H1 (cell line): ENCODE results near the gene ANKRD6. TPM values are rescaled to one million over a fixed set of nuclear protein-coding genes. Genes with fewer than 3 reads are reported as not detected.

Experiments used
- ASH2L ChIP-seq: fragments of 200-600, 300-600 bp; sonication (generic); IDR thresholded peaks from one replicate; pipeline ENCODE4 v1.7.1; 2017; ENCODE audit warnings: low read length
- CHD2 ChIP-seq: IDR thresholded peaks from 2 replicates; pipeline ENCODE4 v1.6.1; 2012; ENCODE audit warnings: low read length, improper control_type of control experiment
- E2F6 ChIP-seq: IDR thresholded peaks from 2 replicates; pipeline ENCODE4 v1.6.1; 2012; ENCODE audit warnings: inconsistent platforms
- KDM5A ChIP-seq: fragments of 200-600 bp; IDR thresholded peaks from 2 replicates; pipeline ENCODE4 v1.7.1; 2012; ENCODE audit warnings: mild to moderate bottlenecking, low read length, inconsistent platforms, mixed read lengths
- MAFK ChIP-seq: IDR thresholded peaks from 2 replicates; pipeline ENCODE4 v1.6.1; 2012; ENCODE audit warnings: low read depth, mild to moderate bottlenecking, improper control_type of control experiment, low read length
- PHF8 ChIP-seq: fragments of 200-600 bp; sonication (generic); conservative IDR thresholded peaks from 2 replicates; pipeline ENCODE4 v1.7.1; 2012; ENCODE audit warnings: low read depth, mild to moderate bottlenecking, inconsistent platforms, low read length, moderate library complexity
- POLR2A ChIP-seq, 2 experiments: IDR thresholded peaks; 1 replicate in 1 of 2; 2 replicates in 1 of 2; pipeline ENCODE4 v1.6.1; 2011; ENCODE audit warnings: low read depth in 2 of 2, low read length in 2 of 2, mild to moderate bottlenecking in 2 of 2; ENCODE audit errors: control extremely low read depth in 1 of 2
- POU5F1 ChIP-seq: IDR thresholded peaks from 2 replicates; pipeline ENCODE4 v1.6.1; 2011; ENCODE audit warnings: low read depth, mild to moderate bottlenecking, low read length, moderate library complexity
- RBBP5 ChIP-seq: IDR thresholded peaks from 2 replicates; pipeline ENCODE4 v1.7.1; 2012; ENCODE audit warnings: low read depth, mild to moderate bottlenecking, inconsistent platforms, low read length, moderate library complexity, borderline replicate concordance
- RFX5 ChIP-seq: IDR thresholded peaks from 2 replicates; pipeline ENCODE4 v1.6.1; 2011; ENCODE audit warnings: low read depth, low read length, improper control_type of control experiment, borderline replicate concordance
- TEAD4 ChIP-seq: IDR thresholded peaks from 2 replicates; pipeline ENCODE4 v1.6.1; 2012; ENCODE audit warnings: low read depth, low read length, inconsistent platforms, mixed read lengths
- polyA plus RNA-seq, 7 experiments: library from polyadenylated mRNA; depleted of rRNA in 3 of 7; stranded (reverse) in 5 of 7; unstranded in 2 of 7; fragments of >200 nt in 5 of 7; fragments of 200-250 nt in 2 of 7; gene quantifications; 1 replicate in 5 of 7; 2 replicates in 1 of 7; 4 replicates in 1 of 7; pipeline versions ENCODE4 v1.2.1 to v1.2.3, GENCODE V29; 2011 to 2013; ENCODE audit warnings: missing spikeins in 2 of 7, mixed read lengths in 2 of 7
- total RNA-seq: library from RNA; stranded (reverse); fragmentation: NEBNext Ultra II Directional; extraction: Animal tissue kit (Norgen Biotek cat#: 25700); gene quantifications from 2 replicates; pipeline ENCODE4 v1.2.1, GENCODE V29; 2021

ANKRD6 gene
- total and polyA plus RNA-seq, 2 of the 8 experiments (the other 6 are each of a cell fraction or from before 2014, with no cell fraction given) = 5.9 to 12.8 TPM

GRCh38 chr6:89411145-89412070 lies 21.5 kb upstream of the ANKRD6 start (continued):
- TF ChIP-seq TEAD4 = no peak
- no peak for TF ChIP-seq MAFK
- no peak; a peak in 1 of 3 replicates for TF ChIP-seq POLR2A (IDR thresholded peaks at IDR 0.05; ENCODE audit: control extremely low read depth in 1 of 2, low read depth in 2 of 2, low read length in 2 of 2)
- TF ChIP-seq KDM5A = no peak
- TF ChIP-seq RFX5 = no peak
- no peak for TF ChIP-seq POU5F1
- TF ChIP-seq RBBP5 = peak; percentile 98
- TF ChIP-seq CHD2 = no peak
- peak; percentile 36; the same call in 1 of the 2 replicates for TF ChIP-seq E2F6
- peak; percentile 96 for TF ChIP-seq ASH2L
- TF ChIP-seq PHF8 = 0 out of 2 replicates have a peak, but pooled peaks have one; percentile 23
- TF ChIP-seq, all 59 proteins: peak for 11
